ENCODE data around the gene CAB39L.

CAB39L gene

GRCh38 chr13:49287995-49288394, 155.9 kb downstream of the CAB39L start:
- no peak for TF ChIP-seq CTCF (IDR thresholded peaks at IDR 0.05; ENCODE audit: unreplicated experiment in 3 of 3)
- Mint-ChIP-seq H3K9me3 (no peaks in the 10 kb centered on the region), H3K4me1 (peaks cover 6% of the 10 kb centered on the region), H3K27ac (no peak overlapping the region), H3K4me3 (no peak overlapping the region), H3K36me3 (ENCODE audit: low read depth) (no peaks in the 10 kb centered on the region), H3K27me3 (ENCODE audit: low read depth) (peaks cover 8% of the 10 kb centered on the region)

GRCh38 chr13:49279885-49280284, 164.0 kb downstream of the CAB39L start:
- no peaks in the 10 kb centered on the region for H3K4me1 Mint-ChIP-seq
- H3K4me3 Mint-ChIP-seq, result no peak overlapping the region
- H3K27ac Mint-ChIP-seq, result no peak overlapping the region
- no peaks in the 10 kb centered on the region for H3K36me3 Mint-ChIP-seq (ENCODE audit: low read depth)
- no peaks in the 10 kb centered on the region for H3K9me3 Mint-ChIP-seq
- TF ChIP-seq CTCF (IDR thresholded peaks at IDR 0.05; ENCODE audit: unreplicated experiment in 3 of 3), result no peak
- no peaks in the 10 kb centered on the region for H3K27me3 Mint-ChIP-seq (ENCODE audit: low read depth)

- H3K9me3 Mint-ChIP-seq, result no peaks in the 10 kb centered on the region
- no peak for TF ChIP-seq CTCF (IDR thresholded peaks at IDR 0.05; ENCODE audit: unreplicated experiment in 3 of 3)
- no peaks in the 10 kb centered on the region for H3K4me1 Mint-ChIP-seq
Measured at GRCh38 chr13:49279112-49279511, 164.8 kb downstream of the CAB39L start.

GRCh38 chr13:49278211-49278610, 165.7 kb downstream of the CAB39L start:
- Mint-ChIP-seq H3K27ac (no peak overlapping the region), H3K27me3 (ENCODE audit: low read depth) (no peaks in the 10 kb centered on the region), H3K9me3 (no peaks in the 10 kb centered on the region)

More at GRCh38 chr13:49279112-49279511, 164.8 kb downstream of the CAB39L start:
- Mint-ChIP-seq H3K4me3 (no peak overlapping the region), H3K27ac (no peak overlapping the region), H3K27me3 (ENCODE audit: low read depth) (no peaks in the 10 kb centered on the region), H3K36me3 (ENCODE audit: low read depth) (no peaks in the 10 kb centered on the region)

GRCh38 chr13:49272296-49272695, 171.6 kb downstream of the CAB39L start:
- Mint-ChIP-seq H3K27ac (no peak overlapping the region), H3K36me3 (ENCODE audit: low read depth) (peaks cover 4% of the 10 kb centered on the region), H3K27me3 (ENCODE audit: low read depth) (no peaks in the 10 kb centered on the region), H3K4me3 (no peak overlapping the region), H3K4me1 (no peaks in the 10 kb centered on the region), H3K9me3 (no peaks in the 10 kb centered on the region)
- no peak for TF ChIP-seq CTCF (IDR thresholded peaks at IDR 0.05; ENCODE audit: unreplicated experiment in 3 of 3)

More at GRCh38 chr13:49278211-49278610, 165.7 kb downstream of the CAB39L start:
- Mint-ChIP-seq H3K4me1 (no peaks in the 10 kb centered on the region), H3K4me3 (no peak overlapping the region), H3K36me3 (ENCODE audit: low read depth) (no peaks in the 10 kb centered on the region)
- no peak for TF ChIP-seq CTCF (IDR thresholded peaks at IDR 0.05; ENCODE audit: unreplicated experiment in 3 of 3)

- Mint-ChIP-seq H3K9me3 (no peaks in the 10 kb centered on the region), H3K4me1 (no peaks in the 10 kb centered on the region), H3K36me3 (ENCODE audit: low read depth) (peaks cover 8% of the 10 kb centered on the region), H3K27ac (no peak overlapping the region), H3K27me3 (ENCODE audit: low read depth) (no peaks in the 10 kb centered on the region), H3K4me3 (no peak overlapping the region)
- no peak for TF ChIP-seq CTCF (IDR thresholded peaks at IDR 0.05; ENCODE audit: unreplicated experiment in 3 of 3)
Measured at GRCh38 chr13:49271264-49271663, 172.6 kb downstream of the CAB39L start.
